H1 (cell line): ENCODE data around the gene KLK1. TPM values are rescaled to one million over a fixed set of nuclear protein-coding genes. Genes with fewer than 3 reads are reported as not detected.

Experiments
- CTCF ChIA-PET: fragments of 300-600 bp; sonication (Branson Sonifier 250); formaldehyde crosslinking; loops from one replicate; lab custom pipeline; 2021; ENCODE audit not compliant: partially characterized antibody; lab: Charles Lee
- POLR2A ChIA-PET: fragments of 300-600 bp; sonication (Branson Sonifier 250); formaldehyde crosslinking; loops from one replicate; lab custom pipeline; 2021; ENCODE audit warnings: inconsistent platforms; ENCODE audit not compliant: partially characterized antibody; lab: Charles Lee
- DNase-seq, 2 experiments: peaks; one replicate each; pipeline versions ENCODE4 v3.0.0 to v3.0.0-alpha.2; 2010 to 2022; ENCODE audit warnings: low spot score in 2 of 2, low read depth in 1 of 2, mixed read lengths in 1 of 2
- FAIRE-seq: peaks from 2 replicates; lab custom pipeline; 2011; peaks lifted over from hg19 to GRCh38; lab: Jason Lieb, UNC
- H2AFZ ChIP-seq: 2 replicates; pipeline ENCODE4 v1.8.1; 2012; ENCODE audit warnings: low read length, inconsistent platforms
- H2AK5ac ChIP-seq: 2 replicates; pipeline ENCODE4 v1.6.1; 2013; ENCODE audit warnings: low read depth, low read length
- H2BK120ac ChIP-seq: replicated peaks from 2 replicates; pipeline ENCODE3; 2013; ENCODE audit warnings: low read depth, low read length, inconsistent platforms
- H2BK12ac ChIP-seq: 2 replicates; pipeline ENCODE4 v1.6.1; 2013; ENCODE audit warnings: low read depth, low read length
- H2BK15ac ChIP-seq: 2 replicates; pipeline ENCODE4 v1.6.1; 2013; ENCODE audit warnings: low read length
- H2BK20ac ChIP-seq: 2 replicates; pipeline ENCODE4 v1.6.1; 2013; ENCODE audit warnings: low read length
- H2BK5ac ChIP-seq: 2 replicates; pipeline ENCODE4 v1.6.1; 2013; ENCODE audit warnings: low read depth, low read length
- H3K14ac ChIP-seq: 2 replicates; pipeline ENCODE4 v1.6.1; 2013; ENCODE audit warnings: inconsistent platforms; ENCODE audit not compliant: insufficient read length
- H3K18ac ChIP-seq: 2 replicates; pipeline ENCODE4 v1.6.1; 2013; ENCODE audit warnings: low read length; ENCODE audit errors: extremely low read depth
- H3K23ac ChIP-seq: 2 replicates; pipeline ENCODE4 v1.6.1; 2013; ENCODE audit warnings: inconsistent platforms; ENCODE audit not compliant: insufficient read length
- H3K23me2 ChIP-seq: 2 replicates; pipeline ENCODE4 v1.6.1; 2013; ENCODE audit warnings: low read depth, low read length
- H3K27ac ChIP-seq: 2 replicates; pipeline ENCODE4 v1.6.1; 2011; ENCODE audit warnings: low read depth, low read length, inconsistent platforms
- H3K27me3 ChIP-seq, 4 experiments: replicated peaks in 1 of 4; 1 replicate in 1 of 4; 2 replicates in 3 of 4; pipeline versions ENCODE4 v1.6.1 to v1.8.1; 2011 to 2013; ENCODE audit warnings: low read length in 3 of 4, mild to moderate bottlenecking in 3 of 4, inconsistent platforms in 2 of 4, mixed read lengths in 2 of 4, moderate library complexity in 1 of 4; ENCODE audit not compliant: control insufficient read depth in 3 of 4, insufficient read depth in 3 of 4; ENCODE audit errors: extremely low read depth in 1 of 4
- H3K36me3 ChIP-seq, 4 experiments: 2 replicates each; pipeline versions ENCODE4 v1.6.1 to v1.8.1; 2011 to 2013; ENCODE audit warnings: mild to moderate bottlenecking in 4 of 4, low read length in 3 of 4, moderate library complexity in 2 of 4, control low read depth in 1 of 4, inconsistent platforms in 1 of 4; ENCODE audit not compliant: insufficient read depth in 4 of 4, control insufficient read depth in 2 of 4
- H3K4ac ChIP-seq: replicated peaks from 2 replicates; pipeline ENCODE3; 2013; ENCODE audit warnings: low read length, low read depth, mixed read lengths, inconsistent platforms; ENCODE audit not compliant: insufficient read length
- H3K4me1 ChIP-seq, 4 experiments: replicated peaks in 1 of 4; 1 replicate in 1 of 4; 2 replicates in 3 of 4; pipeline versions ENCODE4 v1.6.1 to v1.8.1; 2011 to 2013; ENCODE audit warnings: low read length in 3 of 4, inconsistent platforms in 2 of 4, mixed read lengths in 1 of 4; ENCODE audit not compliant: insufficient read depth in 4 of 4, control insufficient read depth in 3 of 4
- H3K4me2 ChIP-seq, 2 experiments: 2 replicates each; pipeline versions ENCODE4 v1.6.1 to v1.8.1; 2011 to 2013; ENCODE audit warnings: low read depth in 2 of 2, low read length in 2 of 2, control low read depth in 1 of 2, inconsistent platforms in 1 of 2, mild to moderate bottlenecking in 1 of 2; ENCODE audit not compliant: insufficient read depth in 1 of 2
- H3K4me3 ChIP-seq, 4 experiments: fragments of 200-600, 300-600 bp in 1 of 4; sonication (generic), shearing (Covaris generic), sonication (Bioruptor Twin) in 1 of 4; 2 replicates each; pipeline versions ENCODE4 v1.5.1 to v1.8.1; 2011 to 2016; ENCODE audit warnings: low read length in 4 of 4, low read depth in 3 of 4, control low read depth in 2 of 4, inconsistent platforms in 2 of 4, mild to moderate bottlenecking in 2 of 4, mixed read lengths in 1 of 4, moderate library complexity in 1 of 4; ENCODE audit not compliant: insufficient read depth in 2 of 4; ENCODE audit errors: extremely low read depth in 1 of 4
- H3K56ac ChIP-seq: replicated peaks from 2 replicates; pipeline ENCODE3; 2013; ENCODE audit warnings: low read depth, mild to moderate bottlenecking, mixed read lengths, low read length, inconsistent platforms; ENCODE audit not compliant: insufficient read length
- H3K79me1 ChIP-seq: 2 replicates; pipeline ENCODE4 v1.6.1; 2013; ENCODE audit warnings: low read depth, low read length, control low read depth
- H3K79me2 ChIP-seq, 2 experiments: 2 replicates each; pipeline versions ENCODE4 v1.6.1 to v1.8.1; 2012 to 2013; ENCODE audit warnings: low read length in 2 of 2, mild to moderate bottlenecking in 2 of 2, inconsistent platforms in 1 of 2; ENCODE audit not compliant: insufficient read depth in 2 of 2, control insufficient read depth in 1 of 2
- H3K9ac ChIP-seq, 4 experiments: replicated peaks in 1 of 4; 1 replicate in 1 of 4; 2 replicates in 3 of 4; pipeline versions ENCODE4 v1.6.1 to v1.8.1; 2011 to 2013; ENCODE audit warnings: low read depth in 3 of 4, low read length in 3 of 4, control low read depth in 2 of 4, mild to moderate bottlenecking in 2 of 4, moderate library complexity in 2 of 4, inconsistent platforms in 1 of 4; ENCODE audit errors: extremely low read depth in 1 of 4
- H3K9me3 ChIP-seq, 2 experiments: 2 replicates each; pipeline versions ENCODE4 v1.6.1 to v1.8.1; 2012 to 2013; ENCODE audit warnings: mild to moderate bottlenecking in 2 of 2, moderate library complexity in 2 of 2, control low read depth in 1 of 2, inconsistent platforms in 1 of 2, low read depth in 1 of 2, low read length in 1 of 2, mixed read lengths in 1 of 2; ENCODE audit not compliant: insufficient read depth in 2 of 2
- H4K20me1 ChIP-seq, 2 experiments: replicated peaks in 1 of 2; 2 replicates each; pipeline versions ENCODE3 to v1.8.1; 2011 to 2013; ENCODE audit warnings: inconsistent platforms in 2 of 2, low read length in 2 of 2, mild to moderate bottlenecking in 1 of 2; ENCODE audit not compliant: insufficient read depth in 2 of 2, control insufficient read depth in 1 of 2
- H4K5ac ChIP-seq: 2 replicates; pipeline ENCODE4 v1.6.1; 2013; ENCODE audit warnings: low read length, low read depth, mixed read lengths, inconsistent platforms; ENCODE audit not compliant: insufficient read length
- H4K8ac ChIP-seq: 2 replicates; pipeline ENCODE4 v1.8.0; 2013; ENCODE audit warnings: mild to moderate bottlenecking, moderate library complexity, low read length, inconsistent platforms; ENCODE audit not compliant: insufficient read depth; ENCODE audit errors: extremely low read depth
- H4K91ac ChIP-seq: replicated peaks from 2 replicates; pipeline ENCODE3; 2013; ENCODE audit warnings: low read length, mixed read lengths, inconsistent platforms; ENCODE audit not compliant: insufficient read length
- POLR2A ChIP-seq, 2 experiments: IDR thresholded peaks; 1 replicate in 1 of 2; 2 replicates in 1 of 2; pipeline ENCODE4 v1.6.1; 2011; ENCODE audit warnings: low read depth in 2 of 2, low read length in 2 of 2, mild to moderate bottlenecking in 2 of 2; ENCODE audit errors: control extremely low read depth in 1 of 2
- WGBS, 2 experiments: shearing (Covaris generic) in 1 of 2; methylation state at CpG; one replicate each; pipeline versions ENCODE4 v1.1.6 to v1.1.7; 2013 to 2015; ENCODE audit warnings: low lambda C conversion rate in 2 of 2, mixed read lengths in 2 of 2, inconsistent platforms in 1 of 2, low coverage in 1 of 2, missing lambda C conversion rate in 1 of 2; ENCODE audit not compliant: insufficient replicate concordance in 2 of 2, insufficient coverage in 1 of 2, insufficient read length in 1 of 2; ENCODE audit errors: extremely low coverage in 1 of 2, missing lambda C conversion rate in 1 of 2; 5-methylcytosine and 5-hydroxymethylcytosine counted together
- polyA plus RNA-seq, 7 experiments: library from polyadenylated mRNA; depleted of rRNA in 3 of 7; stranded (reverse) in 5 of 7; unstranded in 2 of 7; fragments of >200 nt in 5 of 7; fragments of 200-250 nt in 2 of 7; gene quantifications; 1 replicate in 5 of 7; 2 replicates in 1 of 7; 4 replicates in 1 of 7; pipeline versions ENCODE4 v1.2.1 to v1.2.3, GENCODE V29; 2011 to 2013; ENCODE audit warnings: missing spikeins in 2 of 7, mixed read lengths in 2 of 7
- total RNA-seq: library from RNA; stranded (reverse); fragmentation: NEBNext Ultra II Directional; extraction: Animal tissue kit (Norgen Biotek cat#: 25700); gene quantifications from 2 replicates; pipeline ENCODE4 v1.2.1, GENCODE V29; 2021
- TF ChIP-seq, protein P1 (sequence below): IDR thresholded peaks from 2 replicates; pipeline ENCODE4 v1.6.1; 2011; ENCODE audit warnings: low read length, improper control_type of control experiment

Gene KLK1
- total and polyA plus RNA-seq, 2 of the 8 experiments (the other 6 are each of a cell fraction or from before 2014, with no cell fraction given), result 3.4 to 4.0 TPM

DNA sequence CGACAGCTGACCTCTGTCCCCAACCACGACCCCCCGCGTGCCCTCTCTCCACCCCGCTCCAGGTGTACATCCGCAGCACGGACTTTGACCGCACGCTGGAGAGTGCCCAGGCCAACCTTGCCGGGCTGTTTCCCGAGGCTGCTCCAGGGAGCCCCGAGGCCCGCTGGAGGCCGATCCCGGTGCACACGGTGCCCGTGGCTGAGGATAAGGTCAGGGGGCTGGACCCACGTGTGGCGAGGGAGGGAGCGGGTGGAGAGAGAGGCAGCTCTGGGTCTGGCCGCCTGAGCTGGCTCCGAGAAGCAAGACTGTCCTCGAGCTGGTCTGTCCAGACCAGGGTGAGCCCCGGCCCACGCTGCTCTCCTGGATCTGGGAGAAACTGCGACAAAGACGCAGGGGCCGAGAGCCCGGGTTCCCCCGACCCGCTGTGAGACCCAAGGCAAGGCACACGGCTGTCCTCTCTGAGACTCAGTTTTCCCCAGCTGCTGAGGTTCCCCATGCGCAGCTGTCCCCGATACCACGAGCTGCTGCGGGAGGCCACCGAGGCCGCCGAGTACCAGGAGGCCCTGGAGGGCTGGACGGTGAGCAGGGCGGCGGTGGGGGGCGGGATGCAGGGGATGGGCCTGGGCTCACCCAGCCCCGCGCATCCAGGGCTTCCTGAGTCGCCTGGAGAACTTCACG lies 31.9 kb downstream of the KLK1 start:
- no peak overlapping the region for H4K8ac ChIP-seq
- 89% methylated on average over 27 of the region's 47 CpGs; no CpG with 5 or more reads in 1 of the 2 experiments for WGBS, 2 experiments
- CTCF ChIA-PET, result interaction anchor here (1.1 to 3.2 kb wide), 4 partner anchors 8 to 130 kb away, joined by 3 to 12 read pairs (median 6); partner anchors contain the start of gene KLK3
- no peak overlapping the region for H2BK5ac ChIP-seq
- H3K4ac ChIP-seq, result no peak overlapping the region
- H4K5ac ChIP-seq, result no peak overlapping the region
- no peak overlapping the region for H3K4me2 ChIP-seq
- DNase-seq, result no peak
- no peaks in the 10 kb centered on the region for H3K79me1 ChIP-seq
- H3K14ac ChIP-seq, result no peak overlapping the region
- H2BK120ac ChIP-seq, result no peak overlapping the region
- H2AFZ ChIP-seq, result no peak overlapping the region
- POLR2A ChIA-PET, result interaction anchor here (0.9 to 15.0 kb wide), 11 partner anchors 11 to 223 kb away, joined by 3 to 275 read pairs (median 5); partner anchors contain the start of genes CLEC11A, KLK1 and SHANK1
- no peak overlapping the region for H3K23ac ChIP-seq
- H3K23me2 ChIP-seq, result no peaks in the 10 kb centered on the region; the same call in 1 of the 2 replicates
- no peak overlapping the region for H3K56ac ChIP-seq
- H3K9ac ChIP-seq, result no peak overlapping the region
- peaks cover 0 to 14% (median 4%) of the 10 kb centered on the region in 4 experiments; a peak in 5 of 7 replicates for H3K4me1 ChIP-seq
- no peak overlapping the region for H2BK15ac ChIP-seq
- peaks cover 14 to 17% of the 10 kb centered on the region in 2 experiments for H4K20me1 ChIP-seq
- TF ChIP-seq, protein P1, sequence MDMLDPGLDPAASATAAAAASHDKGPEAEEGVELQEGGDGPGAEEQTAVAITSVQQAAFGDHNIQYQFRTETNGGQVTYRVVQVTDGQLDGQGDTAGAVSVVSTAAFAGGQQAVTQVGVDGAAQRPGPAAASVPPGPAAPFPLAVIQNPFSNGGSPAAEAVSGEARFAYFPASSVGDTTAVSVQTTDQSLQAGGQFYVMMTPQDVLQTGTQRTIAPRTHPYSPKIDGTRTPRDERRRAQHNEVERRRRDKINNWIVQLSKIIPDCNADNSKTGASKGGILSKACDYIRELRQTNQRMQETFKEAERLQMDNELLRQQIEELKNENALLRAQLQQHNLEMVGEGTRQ, result no peak
- 0 out of 3 replicates have a peak, but pooled peaks of 1 of the 2 experiments have one; percentile 49 for TF ChIP-seq POLR2A (IDR thresholded peaks at IDR 0.05; ENCODE audit: control extremely low read depth in 1 of 2, low read depth in 2 of 2, low read length in 2 of 2)
- no peak overlapping the region for H2AK5ac ChIP-seq
- H3K9me3 ChIP-seq, result no peaks in the 10 kb centered on the region
- no peak overlapping the region for H2BK20ac ChIP-seq
- no peaks in the 10 kb centered on the region for H3K79me2 ChIP-seq
- peaks cover 0 to 6% (median under 1%) of the 10 kb centered on the region in 4 experiments; a peak in 2 of 8 replicates for H3K36me3 ChIP-seq
- no peak for FAIRE-seq
- H3K27me3 ChIP-seq, result no peaks in the 10 kb centered on the region; a peak in 1 of 7 replicates
- no peak overlapping the region for H3K18ac ChIP-seq
- no peak overlapping the region for H3K4me3 ChIP-seq
- no peak overlapping the region for H2BK12ac ChIP-seq
- H4K91ac ChIP-seq, result no peak overlapping the region
- no peak overlapping the region for H3K27ac ChIP-seq
